GM12872 (cell line): ENCODE measurements around the gene IL18BP.

ENCODE experiments used
- TF ChIP-seq, protein P1 (sequence below): IDR thresholded peaks from 3 replicates; pipeline ENCODE4 v1.5.1; 2011; ENCODE audit warnings: low read depth, mild to moderate bottlenecking, low read length, moderate library complexity; ENCODE audit not compliant: insufficient read depth

The IL18BP gene

DNA sequence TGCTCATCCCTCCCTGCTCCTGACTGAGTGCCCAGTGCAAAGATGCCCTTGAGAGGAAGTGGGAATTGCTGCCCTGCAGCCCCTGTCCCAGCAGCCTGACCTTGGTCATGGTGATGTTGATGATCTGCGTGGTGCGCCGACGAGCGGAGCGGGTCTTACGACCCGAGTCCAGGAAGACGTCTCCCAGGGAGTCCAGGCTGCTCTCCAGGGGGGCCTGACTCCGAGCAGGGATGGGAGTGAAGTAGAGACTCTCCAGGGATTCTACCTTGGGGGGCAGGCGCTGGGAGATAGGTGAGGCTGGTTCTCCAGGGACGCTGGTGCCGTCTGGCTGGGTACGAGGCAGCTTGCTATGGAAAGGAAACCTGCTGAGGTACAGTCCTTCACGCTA is 8.4 kb downstream of the IL18BP start:
- TF ChIP-seq, protein P1, sequence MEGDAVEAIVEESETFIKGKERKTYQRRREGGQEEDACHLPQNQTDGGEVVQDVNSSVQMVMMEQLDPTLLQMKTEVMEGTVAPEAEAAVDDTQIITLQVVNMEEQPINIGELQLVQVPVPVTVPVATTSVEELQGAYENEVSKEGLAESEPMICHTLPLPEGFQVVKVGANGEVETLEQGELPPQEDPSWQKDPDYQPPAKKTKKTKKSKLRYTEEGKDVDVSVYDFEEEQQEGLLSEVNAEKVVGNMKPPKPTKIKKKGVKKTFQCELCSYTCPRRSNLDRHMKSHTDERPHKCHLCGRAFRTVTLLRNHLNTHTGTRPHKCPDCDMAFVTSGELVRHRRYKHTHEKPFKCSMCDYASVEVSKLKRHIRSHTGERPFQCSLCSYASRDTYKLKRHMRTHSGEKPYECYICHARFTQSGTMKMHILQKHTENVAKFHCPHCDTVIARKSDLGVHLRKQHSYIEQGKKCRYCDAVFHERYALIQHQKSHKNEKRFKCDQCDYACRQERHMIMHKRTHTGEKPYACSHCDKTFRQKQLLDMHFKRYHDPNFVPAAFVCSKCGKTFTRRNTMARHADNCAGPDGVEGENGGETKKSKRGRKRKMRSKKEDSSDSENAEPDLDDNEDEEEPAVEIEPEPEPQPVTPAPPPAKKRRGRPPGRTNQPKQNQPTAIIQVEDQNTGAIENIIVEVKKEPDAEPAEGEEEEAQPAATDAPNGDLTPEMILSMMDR: no peak

DNA sequence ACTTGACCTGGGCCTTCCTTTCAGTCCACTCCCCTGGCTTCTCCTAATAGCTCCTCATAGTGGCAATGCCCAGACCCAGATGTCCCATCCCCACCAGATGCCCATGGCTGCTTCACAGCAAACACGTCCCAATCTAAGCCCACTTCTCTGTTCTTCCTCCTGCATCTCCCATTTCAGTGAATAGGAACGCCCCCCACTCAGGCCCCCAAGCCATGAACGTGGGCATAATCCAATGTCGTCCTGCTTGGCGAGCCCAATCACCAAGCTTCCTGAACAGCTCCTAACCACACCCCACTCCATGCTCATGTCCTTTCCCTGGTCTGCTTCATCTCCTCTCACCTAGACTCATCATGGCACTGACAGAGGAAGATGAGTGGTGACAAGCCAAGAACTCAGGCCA is 8.9 kb downstream of the IL18BP start:
- TF ChIP-seq, protein P1: no peak

DNA sequence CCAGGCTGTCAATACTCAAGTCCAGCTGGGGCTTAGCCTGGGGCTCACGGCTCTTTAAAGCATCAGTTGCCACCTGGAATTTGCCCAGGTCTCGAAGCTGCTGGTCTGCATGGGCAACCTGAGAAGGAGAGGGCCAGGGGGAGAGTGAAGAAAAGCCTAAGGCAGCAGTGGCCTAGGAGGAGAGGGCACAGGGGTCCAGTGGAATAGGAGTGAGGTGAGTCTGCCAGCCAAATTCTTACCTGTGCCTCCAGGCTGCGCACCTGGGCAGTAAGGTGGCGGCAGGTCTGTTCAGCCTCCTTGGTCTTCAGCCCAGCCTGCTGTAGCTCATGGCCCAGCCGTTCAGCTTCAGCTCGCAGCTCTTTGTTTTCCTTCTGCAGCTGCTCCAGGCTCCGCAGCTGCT is 10.0 kb downstream of the IL18BP start:
- TF ChIP-seq, protein P1: no peak

DNA sequence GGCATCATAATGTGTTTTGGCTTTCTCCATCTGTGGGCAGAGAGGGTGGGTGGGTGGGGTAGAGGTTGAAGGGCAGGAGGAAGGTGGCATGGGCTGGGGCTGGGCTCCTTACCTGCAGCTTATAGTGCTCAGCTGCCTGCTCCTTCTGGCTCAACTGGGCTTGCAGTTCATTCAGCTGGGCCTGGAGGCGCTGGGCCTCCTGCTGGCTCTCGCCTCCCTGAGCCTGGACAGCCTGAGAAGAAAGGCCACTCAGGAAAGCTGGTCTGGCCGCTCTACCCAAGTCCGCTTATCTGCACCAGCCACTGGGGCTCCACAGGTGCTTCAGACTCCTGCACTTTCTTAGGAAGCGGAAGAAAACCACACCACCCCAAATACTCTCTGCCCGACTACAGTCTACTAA is 10.4 kb downstream of the IL18BP start:
- TF ChIP-seq, protein P1: no peak

DNA sequence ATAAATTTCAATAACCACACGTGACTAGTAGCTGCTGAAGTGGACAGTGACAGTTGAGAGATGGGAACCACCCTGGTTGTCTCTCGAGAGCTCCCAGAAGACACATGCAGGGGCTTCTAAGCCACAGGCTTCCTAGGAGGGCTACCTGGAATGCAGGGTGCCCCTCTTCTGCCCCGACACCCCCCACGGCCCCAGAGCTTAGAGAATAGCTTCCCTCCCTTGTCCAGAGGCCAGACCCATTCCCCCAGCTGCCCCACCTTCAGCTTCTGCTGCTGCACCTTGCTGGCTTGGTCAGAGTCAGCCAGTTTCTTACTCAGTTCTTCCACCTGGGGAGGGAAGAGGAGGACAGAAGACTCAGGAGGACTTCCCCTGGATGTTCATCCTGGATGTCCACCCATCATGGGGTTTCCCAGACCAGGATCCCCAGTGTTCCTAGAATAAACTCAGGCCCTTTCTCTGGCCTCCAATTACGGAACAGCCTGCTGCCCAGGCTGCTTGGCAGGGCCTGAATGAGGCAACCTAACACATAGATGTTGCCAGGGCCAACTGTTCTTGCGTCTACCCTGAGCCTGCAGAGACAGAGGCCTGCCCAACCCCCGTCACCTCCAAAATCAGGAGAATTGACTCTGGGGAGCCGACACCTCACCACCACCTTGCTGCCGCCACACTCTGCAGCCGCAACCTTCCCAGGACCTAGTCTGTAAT is 12.0 kb downstream of the IL18BP start:
- TF ChIP-seq, protein P1: no peak

DNA sequence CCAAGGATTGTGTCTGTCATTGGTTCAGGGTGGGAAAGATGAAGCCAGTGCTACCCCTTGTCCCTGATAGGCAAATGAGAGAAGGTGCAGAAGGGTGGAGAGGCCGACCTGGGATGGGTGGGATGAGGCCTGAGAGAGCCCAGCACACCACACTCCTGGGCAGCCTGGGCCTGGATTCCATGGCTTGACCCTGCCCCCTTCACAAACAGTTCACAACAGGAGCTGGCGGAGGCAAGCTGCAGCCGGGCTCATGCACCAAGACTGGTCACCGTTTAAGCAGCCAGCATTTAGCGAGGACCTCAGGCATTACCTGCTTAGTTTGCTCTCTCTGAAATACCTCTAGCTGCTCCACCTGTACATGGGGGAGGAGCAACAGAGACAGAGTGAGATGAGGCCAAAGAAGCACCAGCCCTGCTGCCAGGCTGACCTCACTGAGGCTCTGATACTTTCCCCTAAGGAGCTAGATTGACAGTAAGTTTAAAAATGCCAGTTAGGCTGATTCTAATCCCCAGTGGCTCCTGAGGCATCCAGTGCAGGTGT is 13.5 kb downstream of the IL18BP start:
- TF ChIP-seq, protein P1: no peak

DNA sequence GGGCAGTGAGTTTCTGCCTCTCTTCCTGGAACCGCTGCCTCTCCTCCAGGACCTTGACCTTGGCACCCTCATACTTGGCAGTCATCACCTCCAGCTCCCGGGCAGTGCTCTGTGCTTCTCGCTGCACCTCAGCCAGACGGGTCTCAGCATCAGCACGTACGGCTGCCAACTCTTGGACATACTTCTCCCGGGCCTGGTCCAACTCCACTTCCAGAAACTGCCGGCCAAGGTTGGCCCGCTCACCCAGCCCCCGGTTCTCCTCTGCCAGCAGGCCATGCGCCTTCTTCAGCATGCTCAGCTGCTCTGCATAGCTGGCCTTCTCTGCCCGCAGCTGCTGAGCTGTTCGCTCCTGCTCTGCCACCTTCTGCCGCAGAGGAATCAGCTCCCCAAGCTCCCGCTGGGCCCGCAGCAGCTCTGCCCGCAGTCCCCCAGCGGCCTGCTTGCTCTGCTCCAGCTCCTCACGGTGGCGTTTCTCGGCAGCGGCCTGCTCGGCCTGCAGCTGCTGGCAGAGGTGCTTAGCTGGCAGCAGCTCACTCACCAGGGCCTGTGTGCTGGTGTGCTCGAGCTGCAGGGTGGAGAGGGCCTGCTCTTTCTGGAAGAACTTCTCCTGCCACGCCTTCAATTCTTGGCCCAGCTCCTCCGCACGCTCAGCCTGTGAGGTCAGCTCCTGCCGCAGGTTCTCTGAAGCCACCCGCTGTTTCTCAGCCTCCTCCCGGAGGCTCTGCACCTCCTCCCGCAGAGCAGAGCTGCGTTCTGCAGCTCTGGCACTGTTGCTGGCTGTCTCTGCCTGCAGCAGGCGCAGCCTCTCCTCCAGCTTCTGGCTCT is 14.4 kb downstream of the IL18BP start:
- TF ChIP-seq, protein P1: no peak
